Osteocyte (in vitro differentiated cells): ENCODE data around the gene GPC2. TPM values are rescaled to one million over a fixed set of nuclear protein-coding genes. Genes with fewer than 3 reads are reported as not detected.

ENCODE experiments used
- DNase-seq: peaks from one replicate; pipeline ENCODE4 v3.0.0; 2021; ENCODE audit warnings: mixed read lengths; ENCODE audit not compliant: unreplicated experiment; ENCODE audit errors: extremely low spot score
- H3K27ac Mint-ChIP-seq: one replicate; pipeline ENCODE4 v1.8.0; 2021; ENCODE audit warnings: mild to moderate bottlenecking, mixed read lengths; ENCODE audit not compliant: unreplicated experiment
- H3K27me3 Mint-ChIP-seq: one replicate; pipeline ENCODE4 v1.8.0; 2021; ENCODE audit warnings: mixed read lengths; ENCODE audit not compliant: unreplicated experiment
- H3K36me3 Mint-ChIP-seq: one replicate; pipeline ENCODE4 v1.8.0; 2021; ENCODE audit warnings: mixed read lengths; ENCODE audit not compliant: unreplicated experiment
- H3K4me1 Mint-ChIP-seq: one replicate; pipeline ENCODE4 v1.8.0; 2021; ENCODE audit warnings: mixed read lengths; ENCODE audit not compliant: unreplicated experiment
- H3K4me3 Mint-ChIP-seq: one replicate; pipeline ENCODE4 v1.8.0; 2021; ENCODE audit warnings: mild to moderate bottlenecking, moderate library complexity, mixed read lengths; ENCODE audit not compliant: unreplicated experiment
- H3K9me3 Mint-ChIP-seq: one replicate; pipeline ENCODE4 v1.8.0; 2021; ENCODE audit warnings: mixed read lengths; ENCODE audit not compliant: unreplicated experiment
- total RNA-seq: library from RNA; stranded (reverse); gene quantifications from 2 replicates; pipeline ENCODE4 v1.2.1, GENCODE V29; 2021
- TF ChIP-seq, protein P1 (sequence below): fragments of 200-600 bp; sonication (generic); IDR thresholded peaks from 2 replicates; pipeline ENCODE4 v1.5.0; 2021; ENCODE audit warnings: antibody characterized with exemption, mild to moderate bottlenecking, moderate library complexity

Gene GPC2
- total RNA-seq, 1 donor from 2014 or later: 12.6 TPM

DNA sequence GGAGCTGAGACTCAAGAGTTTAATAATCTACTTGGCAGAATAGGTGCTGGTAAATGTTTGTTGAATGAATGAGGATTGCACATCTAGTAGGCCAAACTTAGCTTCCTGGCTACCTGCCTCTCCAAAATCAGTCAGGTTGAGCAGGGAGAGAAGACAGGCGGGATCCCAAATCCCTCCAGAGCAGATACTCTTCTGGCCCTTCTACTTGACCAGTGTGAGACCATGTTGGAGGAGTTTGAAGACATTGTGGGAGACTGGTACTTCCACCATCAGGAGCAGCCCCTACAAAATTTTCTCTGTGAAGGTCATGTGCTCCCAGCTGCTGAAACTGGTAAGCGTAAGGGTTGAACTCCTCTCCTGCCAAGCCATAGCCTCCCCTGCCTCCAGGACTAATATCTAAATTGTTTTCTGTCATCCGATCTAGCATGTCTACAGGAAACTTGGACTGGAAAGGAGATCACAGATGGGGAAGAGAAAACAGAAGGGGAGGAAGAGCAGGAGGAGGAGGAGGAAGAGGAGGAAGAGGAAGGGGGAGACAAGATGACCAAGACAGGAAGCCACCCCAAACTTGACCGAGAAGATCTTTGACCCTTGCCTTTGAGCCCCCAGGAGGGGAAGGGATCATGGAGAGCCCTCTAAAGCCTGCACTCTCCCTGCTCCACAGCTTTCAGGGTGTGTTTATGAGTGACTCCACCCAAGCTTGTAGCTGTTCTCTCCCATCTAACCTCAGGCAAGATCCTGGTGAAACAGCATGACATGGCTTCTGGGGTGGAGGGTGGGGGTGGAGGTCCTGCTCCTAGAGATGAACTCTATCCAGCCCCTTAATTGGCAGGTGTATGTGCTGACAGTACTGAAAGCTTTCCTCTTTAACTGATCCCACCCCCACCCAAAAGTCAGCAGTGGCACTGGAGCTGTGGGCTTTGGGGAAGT, 52.6 kb downstream of the GPC2 start:
- Mint-ChIP-seq H3K27ac (peak overlapping the region; percentile 56), H3K27me3 (no peaks in the 10 kb centered on the region), H3K9me3 (no peaks in the 10 kb centered on the region), H3K36me3 (no peaks in the 10 kb centered on the region), H3K4me3 (peak overlapping the region; percentile 26), H3K4me1 (peaks cover 28% of the 10 kb centered on the region)
- no peak for DNase-seq
- TF ChIP-seq, protein P1, sequence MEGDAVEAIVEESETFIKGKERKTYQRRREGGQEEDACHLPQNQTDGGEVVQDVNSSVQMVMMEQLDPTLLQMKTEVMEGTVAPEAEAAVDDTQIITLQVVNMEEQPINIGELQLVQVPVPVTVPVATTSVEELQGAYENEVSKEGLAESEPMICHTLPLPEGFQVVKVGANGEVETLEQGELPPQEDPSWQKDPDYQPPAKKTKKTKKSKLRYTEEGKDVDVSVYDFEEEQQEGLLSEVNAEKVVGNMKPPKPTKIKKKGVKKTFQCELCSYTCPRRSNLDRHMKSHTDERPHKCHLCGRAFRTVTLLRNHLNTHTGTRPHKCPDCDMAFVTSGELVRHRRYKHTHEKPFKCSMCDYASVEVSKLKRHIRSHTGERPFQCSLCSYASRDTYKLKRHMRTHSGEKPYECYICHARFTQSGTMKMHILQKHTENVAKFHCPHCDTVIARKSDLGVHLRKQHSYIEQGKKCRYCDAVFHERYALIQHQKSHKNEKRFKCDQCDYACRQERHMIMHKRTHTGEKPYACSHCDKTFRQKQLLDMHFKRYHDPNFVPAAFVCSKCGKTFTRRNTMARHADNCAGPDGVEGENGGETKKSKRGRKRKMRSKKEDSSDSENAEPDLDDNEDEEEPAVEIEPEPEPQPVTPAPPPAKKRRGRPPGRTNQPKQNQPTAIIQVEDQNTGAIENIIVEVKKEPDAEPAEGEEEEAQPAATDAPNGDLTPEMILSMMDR: no peak

DNA sequence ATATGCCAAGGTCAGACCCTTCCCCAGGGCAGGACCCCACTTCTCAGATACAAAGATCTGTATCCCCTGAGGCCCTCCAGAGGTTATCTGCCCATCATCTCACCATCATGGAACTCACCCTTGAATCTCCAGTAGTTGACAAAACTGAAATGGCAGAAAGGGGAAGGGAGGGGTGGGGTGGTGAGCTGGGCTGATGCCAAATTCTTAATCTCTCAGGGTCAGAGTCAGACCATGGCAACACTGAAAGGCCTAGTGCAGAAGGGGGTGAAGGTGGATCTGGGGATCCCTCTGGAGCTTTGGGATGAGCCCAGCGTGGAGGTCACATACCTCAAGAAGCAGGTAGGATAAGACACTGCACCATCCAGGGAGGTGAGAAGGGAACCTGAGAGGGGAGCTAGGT, 54.6 kb downstream of the GPC2 start:
- TF ChIP-seq, protein P1: no peak
- H3K27ac Mint-ChIP-seq: no peak overlapping the region
- H3K4me3 Mint-ChIP-seq: no peak overlapping the region
- H3K27me3 Mint-ChIP-seq: no peaks in the 10 kb centered on the region
- no peaks in the 10 kb centered on the region for H3K36me3 Mint-ChIP-seq
- H3K9me3 Mint-ChIP-seq: no peaks in the 10 kb centered on the region
- DNase-seq: no peak
- peaks cover 31% of the 10 kb centered on the region for H3K4me1 Mint-ChIP-seq

DNA sequence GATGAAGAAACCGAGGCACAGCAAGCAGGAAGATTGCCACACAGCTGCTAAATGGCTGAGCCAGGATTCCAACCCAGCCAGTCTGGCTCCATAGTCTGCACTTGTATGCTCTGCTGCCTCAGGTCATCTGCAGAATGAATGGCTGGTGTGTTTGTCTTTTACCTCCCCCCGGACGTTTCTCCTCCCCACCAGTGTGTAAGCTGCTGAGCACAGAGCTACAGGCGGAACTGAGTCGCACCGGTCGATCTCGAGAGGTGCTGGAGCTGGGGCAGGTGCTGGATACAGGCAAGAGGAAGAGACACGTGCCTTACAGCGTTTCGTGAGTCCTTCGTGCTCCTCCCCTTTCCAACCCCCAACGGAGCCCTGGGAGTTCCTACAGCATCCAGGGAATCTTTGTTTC, 55.1 kb downstream of the GPC2 start:
- no peaks in the 10 kb centered on the region for H3K36me3 Mint-ChIP-seq
- no peak overlapping the region for H3K4me3 Mint-ChIP-seq
- H3K4me1 Mint-ChIP-seq: peaks cover 31% of the 10 kb centered on the region
- no peak for DNase-seq
- TF ChIP-seq, protein P1: no peak
- no peaks in the 10 kb centered on the region for H3K9me3 Mint-ChIP-seq
- no peaks in the 10 kb centered on the region for H3K27me3 Mint-ChIP-seq
- no peak overlapping the region for H3K27ac Mint-ChIP-seq

DNA sequence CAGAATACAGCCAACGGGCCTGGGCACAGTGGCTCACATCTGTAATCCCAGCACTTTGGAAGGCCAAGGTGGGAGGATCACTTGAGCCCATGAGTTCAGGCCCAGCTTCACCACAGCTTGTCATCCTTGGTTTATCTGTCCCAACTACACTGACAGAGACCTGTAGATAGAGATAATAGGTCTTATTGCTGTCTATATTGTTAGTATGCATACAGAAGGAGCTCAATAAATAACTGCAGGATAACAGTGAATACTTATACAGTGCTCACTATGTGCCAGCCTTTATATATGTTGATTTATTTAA, 56.5 kb downstream of the GPC2 start:
- DNase-seq: no peak
- no peaks in the 10 kb centered on the region for H3K9me3 Mint-ChIP-seq
- peak overlapping the region; percentile 96 for H3K4me3 Mint-ChIP-seq
- H3K36me3 Mint-ChIP-seq: peaks cover 2% of the 10 kb centered on the region
- H3K27me3 Mint-ChIP-seq: no peaks in the 10 kb centered on the region
- TF ChIP-seq, protein P1: no peak
- peak overlapping the region; percentile 98 for H3K27ac Mint-ChIP-seq
- peaks cover 21% of the 10 kb centered on the region for H3K4me1 Mint-ChIP-seq

DNA sequence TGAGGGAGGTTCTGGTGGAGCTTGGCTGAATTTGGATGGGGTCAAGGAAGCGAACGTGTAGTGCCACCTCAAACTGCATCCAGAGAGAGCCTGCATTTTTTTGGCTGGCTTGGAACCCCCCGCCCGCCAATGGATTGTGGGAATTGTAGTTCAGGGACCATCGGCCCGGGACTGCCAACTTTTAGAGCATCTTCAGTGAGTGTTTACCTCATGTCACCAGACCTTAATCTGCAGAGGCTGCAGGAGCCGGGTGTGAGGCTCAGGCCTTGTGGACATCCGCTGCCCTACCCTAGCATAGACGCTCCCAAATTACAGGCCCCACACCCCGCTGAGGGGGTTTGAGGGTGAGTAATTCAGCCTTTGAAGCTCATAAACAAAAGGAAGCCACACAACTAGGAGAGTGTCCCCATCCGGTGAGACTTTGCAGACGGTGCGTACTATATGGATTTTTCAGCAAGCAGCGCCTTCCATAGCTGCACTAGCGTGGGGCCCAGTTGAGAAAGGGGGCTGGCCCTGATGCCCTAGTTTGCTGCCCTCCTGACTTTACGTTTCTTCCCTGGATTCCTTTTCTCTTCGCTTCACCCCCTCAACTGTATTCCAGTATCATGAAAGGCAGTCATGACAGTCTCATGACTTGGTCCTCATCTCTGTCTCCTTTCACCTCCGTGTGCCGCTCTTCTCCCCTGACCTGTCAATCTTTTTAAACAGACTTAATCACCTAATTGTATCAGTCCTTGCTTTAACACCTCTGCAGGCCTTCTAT, 57.0 kb downstream of the GPC2 start:
- Mint-ChIP-seq H3K36me3 (peaks cover 2% of the 10 kb centered on the region), H3K4me3 (peak overlapping the region; percentile 96), H3K9me3 (no peaks in the 10 kb centered on the region), H3K27ac (peak overlapping the region; percentile 98), H3K4me1 (peaks cover 18% of the 10 kb centered on the region), H3K27me3 (no peaks in the 10 kb centered on the region)
- TF ChIP-seq, protein P1: no peak
- DNase-seq: no peak
